Measurements from ENCODE around the gene MYD88. TPM values are rescaled to one million over a fixed set of nuclear protein-coding genes. Genes with fewer than 3 reads are reported as not detected.
A peak's percentile ranks its signal among the peaks of the same experiment; 100 is the strongest.

MYD88 gene
- total and polyA plus RNA-seq, 8 donors: 7.2 to 20.2 (median 9.9) TPM

- FAIRE-seq (no peak), DNase-seq (no peak), ATAC-seq (no peak)
- intact Hi-C loops (cut with DNase I): no loop called here
- no peak for TF ChIP-seq CTCF (IDR thresholded peaks at IDR 0.05)
- Histone ChIP-seq H3K4me1 (peaks cover 0 to 13% (median 10%) of the 10 kb centered on the region in 3 donors), H3K27ac (peak overlapping the region in 1 of 4 donors; percentile 98), H3K9me3 (no peaks in the 10 kb centered on the region), H3K4me3 (no peak overlapping the region), H3K36me3 (no peaks in the 10 kb centered on the region), H3K27me3 (no peaks in the 10 kb centered on the region)
- WGBS, 2 donors: 89 to 92% methylated on average over 12 of the region's 12 CpGs
Observed at GRCh38 chr3:38163117-38163840, 24.8 kb downstream of the MYD88 start.

DNA sequence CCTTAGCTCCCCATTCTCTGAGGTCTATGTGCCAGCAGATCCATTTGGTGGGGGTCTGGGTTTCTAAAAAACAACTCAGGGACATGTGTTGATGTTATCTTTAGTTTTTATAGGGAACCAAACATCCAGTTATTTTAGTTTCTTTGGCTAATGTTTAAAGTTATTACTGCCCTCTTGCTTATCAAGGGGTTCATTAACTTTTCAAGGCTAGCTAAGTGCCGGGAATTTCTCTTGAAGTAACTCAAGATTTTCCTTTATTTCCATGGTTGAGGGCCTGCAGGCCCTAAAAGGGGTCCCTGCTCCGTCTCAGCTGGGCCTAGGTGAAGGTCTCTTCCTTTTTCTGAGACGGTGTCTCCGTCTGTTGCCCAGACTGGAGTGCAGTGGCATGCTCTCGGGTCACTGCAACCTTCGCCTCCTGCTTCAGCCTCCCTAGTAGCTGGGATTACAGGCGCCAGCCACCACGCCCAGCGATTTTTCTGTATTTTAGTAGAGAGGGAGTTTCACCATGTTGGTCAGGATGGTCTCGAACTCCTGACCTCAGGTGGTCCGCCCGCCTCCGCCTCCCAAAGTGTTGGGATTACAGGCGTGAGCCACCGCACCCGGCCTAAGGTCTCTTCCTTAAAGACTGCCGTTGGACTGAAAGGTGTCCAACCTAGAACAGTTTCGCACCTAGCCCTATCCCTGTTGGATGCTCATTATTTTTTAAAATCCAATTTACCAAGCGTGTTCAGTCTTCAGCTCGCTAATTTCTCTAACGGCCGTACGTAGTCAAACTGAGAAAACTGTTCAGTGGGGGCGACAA lies 25.6 kb downstream of the MYD88 start:
- intact Hi-C loops (cut with DNase I): no loop called here
- peak in 3 of 6 donors; percentile 28 to 56 (median 32) for DNase-seq
- ATAC-seq: no peak
- WGBS, 2 donors: 60 to 63% methylated on average over 24 of the region's 24 CpGs
- peak overlapping the region in 3 of 4 donors; percentile 88 to 98 (median 95) for H3K4me3 ChIP-seq
- H3K27me3 ChIP-seq: no peaks in the 10 kb centered on the region
- FAIRE-seq: no peak
- peak overlapping the region; percentile 91 to 98 (median 96) for H3K27ac ChIP-seq
- peaks cover 0 to 13% (median 10%) of the 10 kb centered on the region in 3 donors for H3K4me1 ChIP-seq
- TF ChIP-seq CTCF (IDR thresholded peaks at IDR 0.05): no peak
- no peaks in the 10 kb centered on the region for H3K9me3 ChIP-seq
- no peaks in the 10 kb centered on the region for H3K36me3 ChIP-seq

DNA sequence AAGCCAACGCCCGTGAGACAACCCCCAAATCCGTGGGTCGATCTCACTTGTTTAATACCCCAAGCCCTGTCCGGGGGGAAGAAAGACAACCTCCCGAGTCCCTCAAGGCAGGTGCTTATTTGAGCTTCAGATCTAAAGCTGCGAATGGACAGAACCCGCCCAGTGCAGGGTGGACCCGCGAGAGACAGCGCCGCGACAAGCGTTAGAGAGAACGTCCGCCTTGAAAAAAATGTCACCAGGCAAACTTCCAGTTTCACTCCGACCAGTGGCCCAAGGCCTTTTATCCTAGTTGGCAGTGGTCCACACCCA lies 26.1 kb downstream of the MYD88 start:
- 1 to 2% methylated on average over 17 of the region's 17 CpGs for WGBS, 2 donors

GRCh38 chr3:38164952-38165721 lies 26.7 kb downstream of the MYD88 start, which contains the start of gene OXSR1:
Gene OXSR1, plus strand, starts transcription at chr3:38165537. Its CDS starts 340 bp downstream, at chr3:38165877.
- intact Hi-C loops (cut with DNase I): no loop called here
- no peak for TF ChIP-seq CTCF (IDR thresholded peaks at IDR 0.05)
- Histone ChIP-seq H3K27ac (peak within 1 kb of the TSS; percentile 91 to 98 (median 96)), H3K9me3 (no peaks in the 10 kb centered on the region), H3K4me3 (peak within 1 kb of the TSS; percentile 87 to 98 (median 92)), H3K4me1 (peaks cover 0 to 13% (median 10%) of the 10 kb centered on the region in 3 donors), H3K27me3 (no peaks in the 10 kb centered on the region), H3K36me3 (no peaks in the 10 kb centered on the region)
- FAIRE-seq (peak; percentile 98), DNase-seq (peak; percentile 96 to 99 (median 98)), ATAC-seq (peak; percentile 91 to 96 (median 92))
- WGBS, 2 donors: 0 to 1% methylated on average over 56 to 57 of the region's 57 CpGs

More for the DNA sequence above, 26.1 kb downstream of the MYD88 start:
- FAIRE-seq: no peak
- intact Hi-C loops (cut with DNase I): no loop called here
- H3K4me3 ChIP-seq: peak overlapping the region; percentile 87 to 98 (median 92)
- peaks cover 0 to 13% (median 10%) of the 10 kb centered on the region in 3 donors for H3K4me1 ChIP-seq
- peak overlapping the region; percentile 91 to 98 (median 96) for H3K27ac ChIP-seq
- H3K36me3 ChIP-seq: no peaks in the 10 kb centered on the region
- no peak for DNase-seq
- no peaks in the 10 kb centered on the region for H3K9me3 ChIP-seq
- no peak for ATAC-seq
- no peaks in the 10 kb centered on the region for H3K27me3 ChIP-seq
- TF ChIP-seq CTCF (IDR thresholded peaks at IDR 0.05): no peak
